HEK293 (cell line): ENCODE data around the gene UBL4A.

Source experiments
- AEBP2 ChIP-seq: fragments of 450-650 bp; formaldehyde crosslinking; IDR thresholded peaks from 2 replicates; pipeline ENCODE4 v1.5.1; 2016; ENCODE audit warnings: missing biosample characterization, missing genetic modification characterization, borderline replicate concordance
- CTCF ChIP-seq: fragments of 450-650 bp; formaldehyde crosslinking; IDR thresholded peaks from 2 replicates; pipeline ENCODE4 v1.5.1; 2016; ENCODE audit warnings: missing biosample characterization, missing genetic modification characterization
- FEZF1 ChIP-seq: fragments of 450-650 bp; formaldehyde crosslinking; IDR thresholded peaks from 2 replicates; pipeline ENCODE4 v1.5.1; 2016; ENCODE audit warnings: missing biosample characterization, missing genetic modification characterization
- GLIS1 ChIP-seq: fragments of 450-650 bp; formaldehyde crosslinking; IDR thresholded peaks from 2 replicates; pipeline ENCODE4 v1.5.1; 2016; ENCODE audit warnings: missing biosample characterization, missing genetic modification characterization
- IKZF3 ChIP-seq: fragments of 450-650 bp; IDR thresholded peaks from 2 replicates; pipeline ENCODE4 v1.5.0; 2018; ENCODE audit warnings: missing biosample characterization, mild to moderate bottlenecking, missing genetic modification characterization, moderate library complexity
- INSM2 ChIP-seq: fragments of 450-650 bp; formaldehyde crosslinking; IDR thresholded peaks from 2 replicates; pipeline ENCODE4 v1.5.1; 2016; ENCODE audit warnings: missing biosample characterization, missing genetic modification characterization
- KLF1 ChIP-seq: fragments of 450-650 bp; formaldehyde crosslinking; IDR thresholded peaks from 2 replicates; pipeline ENCODE4 v1.5.1; 2016; ENCODE audit warnings: missing biosample characterization, missing genetic modification characterization
- KLF7 ChIP-seq: fragments of 450-650 bp; formaldehyde crosslinking; IDR thresholded peaks from 2 replicates; pipeline ENCODE4 v1.5.1; 2016; ENCODE audit warnings: missing biosample characterization, missing genetic modification characterization, borderline replicate concordance
- OSR2 ChIP-seq: fragments of 450-650 bp; formaldehyde crosslinking; IDR thresholded peaks from 2 replicates; pipeline ENCODE4 v1.5.1; 2016; ENCODE audit warnings: missing biosample characterization, missing genetic modification characterization
- REST ChIP-seq: fragments of 450-650 bp; formaldehyde crosslinking; IDR thresholded peaks from 2 replicates; pipeline ENCODE4 v1.5.1; 2016; ENCODE audit warnings: missing biosample characterization, missing genetic modification characterization
- SP2 ChIP-seq: fragments of 450-650 bp; formaldehyde crosslinking; IDR thresholded peaks from 2 replicates; pipeline ENCODE4 v1.5.1; 2016; ENCODE audit warnings: missing biosample characterization, missing genetic modification characterization
- WT1 ChIP-seq: fragments of 450-650 bp; formaldehyde crosslinking; IDR thresholded peaks from 2 replicates; pipeline ENCODE4 v1.5.1; 2016; ENCODE audit warnings: missing biosample characterization, missing genetic modification characterization
- YY2 ChIP-seq: fragments of 450-650 bp; formaldehyde crosslinking; IDR thresholded peaks from 2 replicates; pipeline ENCODE4 v1.5.1; 2016; ENCODE audit warnings: missing biosample characterization, missing genetic modification characterization
- ZBTB20 ChIP-seq: fragments of 450-650 bp; formaldehyde crosslinking; IDR thresholded peaks from 2 replicates; pipeline ENCODE4 v1.5.1; 2016; ENCODE audit warnings: missing biosample characterization, missing genetic modification characterization
- ZFP41 ChIP-seq: fragments of 450-650 bp; formaldehyde crosslinking; IDR thresholded peaks from 2 replicates; pipeline ENCODE4 v1.5.1; 2016; ENCODE audit warnings: missing biosample characterization, missing genetic modification characterization, borderline replicate concordance
- ZNF133 ChIP-seq: fragments of 450-650 bp; formaldehyde crosslinking; IDR thresholded peaks from 2 replicates; pipeline ENCODE4 v1.5.1; 2016; ENCODE audit warnings: missing biosample characterization, missing genetic modification characterization
- ZNF174 ChIP-seq: fragments of 450-650 bp; formaldehyde crosslinking; IDR thresholded peaks from 2 replicates; pipeline ENCODE4 v1.5.0; 2017; ENCODE audit warnings: missing biosample characterization, mild to moderate bottlenecking, missing genetic modification characterization
- ZNF2 ChIP-seq: fragments of 450-650 bp; formaldehyde crosslinking; IDR thresholded peaks from 2 replicates; pipeline ENCODE4 v1.5.1; 2016; ENCODE audit warnings: missing biosample characterization, missing genetic modification characterization
- ZNF221 ChIP-seq: fragments of 450-650 bp; formaldehyde crosslinking; IDR thresholded peaks from 2 replicates; pipeline ENCODE4 v1.5.1; 2017; ENCODE audit warnings: missing biosample characterization, missing genetic modification characterization, borderline replicate concordance
- ZNF292 ChIP-seq: fragments of 450-650 bp; formaldehyde crosslinking; IDR thresholded peaks from 2 replicates; pipeline ENCODE4 v1.5.1; 2016; ENCODE audit warnings: low read depth, missing biosample characterization, missing genetic modification characterization, borderline replicate concordance
- ZNF362 ChIP-seq: fragments of 450-650 bp; formaldehyde crosslinking; IDR thresholded peaks from 2 replicates; pipeline ENCODE4 v1.5.1; 2016; ENCODE audit warnings: missing biosample characterization, missing genetic modification characterization
- ZNF37A ChIP-seq: fragments of 450-650 bp; IDR thresholded peaks from 2 replicates; pipeline ENCODE4 v1.5.1; 2018; ENCODE audit warnings: missing biosample characterization, missing genetic modification characterization
- ZNF488 ChIP-seq: fragments of 450-650 bp; formaldehyde crosslinking; IDR thresholded peaks from 2 replicates; pipeline ENCODE4 v1.5.1; 2016; ENCODE audit warnings: missing biosample characterization, missing genetic modification characterization
- ZNF501 ChIP-seq: fragments of 450-650 bp; formaldehyde crosslinking; IDR thresholded peaks from 2 replicates; pipeline ENCODE4 v1.5.1; 2016; ENCODE audit warnings: missing biosample characterization, missing genetic modification characterization
- ZNF514 ChIP-seq: fragments of 450-650 bp; formaldehyde crosslinking; IDR thresholded peaks from 2 replicates; pipeline ENCODE4 v1.5.1; 2016; ENCODE audit warnings: missing biosample characterization, missing genetic modification characterization
- ZNF701 ChIP-seq: fragments of 450-650 bp; formaldehyde crosslinking; IDR thresholded peaks from 2 replicates; pipeline ENCODE4 v1.5.1; 2016; ENCODE audit warnings: missing biosample characterization, missing genetic modification characterization
- ZNF747 ChIP-seq: fragments of 450-650 bp; formaldehyde crosslinking; IDR thresholded peaks from 2 replicates; pipeline ENCODE4 v1.5.1; 2016; ENCODE audit warnings: missing biosample characterization, missing genetic modification characterization
- ZNF768 ChIP-seq: fragments of 450-650 bp; formaldehyde crosslinking; IDR thresholded peaks from 2 replicates; pipeline ENCODE4 v1.5.1; 2018; ENCODE audit warnings: missing biosample characterization, mild to moderate bottlenecking, missing genetic modification characterization
- ZNF777 ChIP-seq: fragments of 450-650 bp; formaldehyde crosslinking; IDR thresholded peaks from 2 replicates; pipeline ENCODE4 v1.5.1; 2017; ENCODE audit warnings: missing biosample characterization, missing genetic modification characterization, borderline replicate concordance
- ZSCAN16 ChIP-seq: fragments of 450-650 bp; formaldehyde crosslinking; IDR thresholded peaks from 2 replicates; pipeline ENCODE4 v1.5.1; 2016; ENCODE audit warnings: missing biosample characterization, missing genetic modification characterization

UBL4A gene

GRCh38 chrX:154490414-154491083 lies 4.1 kb upstream of the UBL4A start, which contains the start of gene SLC10A3 (continued):
- TF ChIP-seq REST (tag by site-specific recombination) (no peak), SP2 (tag by site-specific recombination) (peak; percentile 83), ZNF362 (no peak), ZNF514 (tag by site-specific recombination) (no peak), ZNF292 (tag by site-specific recombination) (no peak), WT1 (tag by site-specific recombination) (no peak), ZNF2 (tag by site-specific recombination) (no peak), YY2 (no peak), ZNF133 (tag by site-specific recombination) (no peak), AEBP2 (tag by site-specific recombination) (no peak), ZNF777 (no peak), KLF1 (no peak), ZSCAN16 (tag by site-specific recombination) (no peak), INSM2 (tag by site-specific recombination) (no peak), ZBTB20 (tag by site-specific recombination) (peak; percentile 94), ZNF501 (tag by site-specific recombination) (peak; percentile 56; the same call in 1 of the 2 replicates), ZNF174 (tag by site-specific recombination) (no peak), CTCF (tag by site-specific recombination) (peak; percentile 69; the same call in 1 of the 2 replicates), OSR2 (tag by site-specific recombination) (no peak), ZNF747 (tag by site-specific recombination) (no peak), IKZF3 (tag by site-specific recombination) (no peak), GLIS1 (no peak), ZNF768 (tag by site-specific recombination) (no peak), ZNF701 (tag by site-specific recombination) (no peak), ZNF488 (tag by site-specific recombination) (no peak), FEZF1 (tag by site-specific recombination) (no peak), ZFP41 (tag by site-specific recombination) (no peak), ZNF37A (tag by site-specific recombination) (no peak), KLF7 (tag by site-specific recombination) (no peak), ZNF221 (tag by site-specific recombination) (no peak)
